ENCODE measurements around the gene RAB12.
"Not testable (repeated sequence)": the region's sequence is repeated elsewhere in the genome, so short reads cannot be mapped to it uniquely, and the experiment has no call there.

RAB12 gene

DNA sequence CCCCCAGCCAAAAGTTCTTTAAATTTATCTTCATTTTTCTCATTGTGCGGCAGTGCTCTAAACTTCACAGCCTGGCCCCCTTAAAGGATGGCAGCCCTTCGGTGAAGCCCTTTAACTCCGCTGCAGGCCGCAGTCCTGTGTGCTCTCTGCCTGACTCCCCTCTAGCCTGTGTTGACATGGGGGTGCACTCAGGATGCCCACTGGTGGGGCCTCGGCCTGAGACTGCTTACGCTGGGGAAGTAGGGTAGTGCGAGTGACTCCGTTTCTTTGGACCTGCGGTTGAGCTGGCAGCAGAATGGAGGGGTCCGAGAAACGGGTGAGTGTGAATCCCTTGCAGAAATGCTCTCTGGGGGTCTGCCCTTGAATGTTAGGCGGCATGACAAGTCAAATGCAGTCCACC, 5.6 kb downstream of the RAB12 start:
- DNase-seq = no peak

DNA sequence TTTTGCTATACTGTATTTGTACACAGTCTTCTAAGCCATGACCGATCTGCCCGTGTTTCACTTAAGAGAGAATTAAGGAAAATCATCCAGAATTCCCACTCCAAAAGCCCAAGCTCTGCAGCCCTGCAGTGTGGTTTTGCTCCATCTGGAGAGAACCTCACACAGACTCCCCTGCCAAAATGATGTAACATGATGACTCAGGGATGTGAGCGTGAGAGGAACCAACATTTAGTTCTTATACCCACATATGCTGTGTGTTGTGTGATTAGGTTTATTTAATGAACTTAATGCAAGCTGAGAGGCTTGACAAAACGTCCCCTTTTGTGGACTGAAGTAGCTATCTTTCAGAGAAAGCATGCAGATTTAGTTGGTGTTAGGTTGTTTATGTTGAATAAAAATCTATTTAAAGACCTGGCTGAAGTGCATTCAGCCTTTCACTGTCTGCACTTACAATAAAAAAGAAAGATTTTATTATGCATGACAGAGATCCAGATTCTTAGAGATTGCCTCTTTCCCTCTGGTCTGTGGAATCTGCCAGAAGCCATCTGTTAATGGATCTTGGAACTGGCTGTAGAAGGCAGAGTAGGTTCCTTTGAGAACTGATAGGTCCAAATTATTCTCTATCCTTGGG, 6.3 kb downstream of the RAB12 start:
- DNase-seq = no peak

DNA sequence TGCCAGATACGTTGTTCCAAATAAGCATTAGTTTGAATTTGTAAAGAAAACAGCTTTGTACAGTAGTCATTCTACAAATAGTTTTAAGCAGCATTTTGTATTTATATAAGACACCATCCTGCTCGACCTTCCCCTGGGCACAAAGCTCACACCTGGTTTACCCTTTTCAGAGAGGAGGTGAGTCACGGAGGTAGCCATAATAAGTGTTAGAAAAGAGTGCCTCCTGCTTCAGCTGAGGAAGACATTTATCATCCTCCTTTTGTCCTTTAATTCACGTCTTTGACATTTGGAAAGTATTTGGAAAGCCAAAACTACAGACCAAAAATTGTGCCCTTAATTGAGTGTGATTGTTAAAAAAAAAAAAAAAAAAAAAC, 6.8 kb downstream of the RAB12 start:
- no peak for DNase-seq

DNA sequence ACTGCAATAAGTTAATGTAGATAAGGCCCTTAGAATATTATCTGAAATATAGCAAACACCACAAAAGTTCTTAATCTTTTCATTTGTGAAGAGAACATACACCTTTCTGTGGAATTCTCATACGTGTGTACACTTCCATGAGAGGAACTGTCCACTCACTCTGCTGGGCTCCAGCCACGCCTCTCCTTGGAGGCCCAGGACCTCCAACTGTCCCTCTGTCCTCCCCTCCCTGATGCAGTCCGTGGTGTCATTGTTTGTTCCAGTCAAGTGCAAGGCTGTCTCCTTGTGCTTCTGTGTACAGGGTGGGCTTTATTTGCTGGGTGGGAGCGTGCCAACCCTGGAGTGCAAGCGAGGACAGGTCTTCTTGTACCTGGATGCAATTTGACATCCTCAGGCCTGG, 8.7 kb downstream of the RAB12 start:
- no peak for DNase-seq

DNA sequence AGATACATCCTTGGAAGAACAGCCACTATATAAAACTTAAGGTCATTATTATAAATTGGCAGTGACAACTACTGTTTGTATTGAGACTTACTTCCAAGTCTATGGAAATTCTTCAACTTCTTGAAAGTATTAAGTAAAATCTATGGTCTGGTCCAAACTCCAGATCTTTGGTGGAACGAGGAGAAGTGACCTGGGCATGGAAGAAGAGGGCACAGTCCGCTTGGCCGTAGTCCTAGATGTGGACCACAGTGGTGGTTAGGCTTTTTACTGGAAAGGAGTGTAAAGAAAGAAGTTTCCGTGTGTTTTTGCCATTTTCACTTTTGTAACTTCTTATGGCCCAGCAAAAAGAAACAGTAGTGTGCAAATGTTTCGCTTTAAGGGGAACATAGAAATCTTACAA, 9.8 kb downstream of the RAB12 start:
- no peak for DNase-seq

DNA sequence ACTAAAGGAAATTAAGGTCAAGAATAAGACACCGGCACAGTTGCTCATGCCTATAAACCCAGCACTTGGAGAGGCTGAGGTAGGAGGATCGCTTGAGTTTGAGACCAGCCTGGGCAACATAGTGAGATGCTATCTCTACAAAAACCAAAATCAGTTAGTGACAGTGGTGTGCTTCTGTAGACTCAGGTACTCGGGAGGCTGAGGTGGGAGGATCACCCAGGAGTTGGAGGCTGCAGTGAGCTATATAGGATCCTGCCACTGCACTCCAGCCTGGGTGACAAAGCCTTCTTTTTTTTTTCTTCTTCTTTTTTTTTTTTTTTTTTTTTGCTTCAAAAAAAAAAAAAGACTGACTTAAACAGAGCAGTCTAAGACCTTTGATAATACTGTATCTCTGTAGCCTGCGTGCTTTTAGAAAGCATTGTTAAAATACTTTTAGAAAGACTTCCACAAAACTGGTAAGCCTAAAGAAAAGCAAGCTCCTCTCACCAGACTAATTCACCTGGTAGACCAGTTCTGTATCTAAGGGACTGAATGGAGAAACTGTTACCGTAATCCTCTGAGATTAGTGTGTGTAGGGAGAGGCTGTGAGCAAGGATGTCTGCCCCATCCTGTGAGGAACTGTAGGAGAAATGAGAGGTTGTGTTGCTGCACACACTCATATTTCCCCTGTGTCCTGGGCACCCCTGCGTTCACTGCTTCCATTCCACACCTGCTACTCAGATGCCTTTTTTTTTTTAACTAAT, 10.8 kb downstream of the RAB12 start:
- DNase-seq = no peak

DNA sequence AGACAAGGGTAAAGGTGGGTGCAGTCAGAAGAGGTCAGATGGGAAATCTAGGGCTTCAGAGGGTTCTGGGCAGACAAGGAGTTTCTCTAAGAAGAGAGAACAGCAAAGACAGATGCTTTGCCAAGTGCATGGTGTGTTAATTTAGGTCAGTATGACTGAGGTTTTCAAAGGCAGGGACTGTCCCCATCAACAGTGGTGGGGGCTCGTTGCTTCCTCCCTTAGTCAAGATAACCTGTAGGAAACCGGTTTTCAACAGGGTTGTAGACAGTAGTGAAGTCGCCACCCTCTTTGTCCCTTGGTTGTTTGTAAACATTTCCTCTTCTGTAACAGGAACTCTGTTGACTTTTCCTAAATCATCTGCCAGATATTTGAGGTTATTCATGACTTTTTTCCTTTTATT, 11.6 kb downstream of the RAB12 start:
- DNase-seq = no peak

DNA sequence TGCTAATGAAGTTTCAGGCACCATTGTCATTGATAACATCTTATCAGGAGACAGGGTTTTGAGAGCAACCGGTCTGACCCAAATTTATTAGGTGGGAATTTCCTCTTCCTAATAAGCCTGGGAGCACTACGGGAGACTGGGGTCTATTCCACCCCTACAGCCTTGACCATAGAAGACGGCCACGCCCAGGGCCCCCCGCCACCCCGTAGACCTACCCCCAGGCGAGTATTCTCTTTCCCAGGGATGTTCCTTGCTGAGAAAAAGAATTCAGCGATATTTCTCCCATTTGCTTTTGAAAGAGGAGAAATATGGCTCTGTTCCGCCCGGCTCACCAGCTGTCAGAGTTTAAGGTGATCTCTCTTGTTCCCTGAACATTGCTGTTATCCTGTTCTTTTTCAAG, 13.4 kb downstream of the RAB12 start:
- DNase-seq = not testable (repeated sequence)

DNA sequence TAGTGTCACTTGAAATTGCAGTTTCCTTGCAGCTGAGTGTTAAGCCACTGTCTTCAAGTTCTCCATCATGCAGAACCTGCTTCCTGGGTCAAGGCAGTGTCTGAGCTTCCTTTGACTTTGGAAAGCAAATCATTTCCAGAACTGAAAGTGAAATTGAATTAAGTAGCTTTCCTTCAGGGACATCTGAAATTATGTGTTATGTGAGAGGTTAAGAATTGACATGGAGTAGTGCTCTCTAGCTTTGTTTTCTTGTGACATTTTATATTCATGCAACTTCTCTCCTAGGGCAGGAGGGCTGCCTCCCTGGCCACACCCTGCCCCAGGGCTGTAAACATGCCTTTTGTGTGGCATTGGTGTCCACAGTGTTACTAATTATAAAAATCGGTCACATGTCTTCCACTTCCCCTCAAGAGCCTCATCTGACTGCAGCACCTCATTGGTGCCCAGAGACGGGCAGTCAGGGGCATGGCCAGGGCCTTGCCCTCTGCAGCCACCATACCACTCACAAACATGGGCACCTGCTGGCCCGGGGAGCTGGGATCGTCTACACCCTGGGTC, 14.4 kb downstream of the RAB12 start:
- no peak for DNase-seq

DNA sequence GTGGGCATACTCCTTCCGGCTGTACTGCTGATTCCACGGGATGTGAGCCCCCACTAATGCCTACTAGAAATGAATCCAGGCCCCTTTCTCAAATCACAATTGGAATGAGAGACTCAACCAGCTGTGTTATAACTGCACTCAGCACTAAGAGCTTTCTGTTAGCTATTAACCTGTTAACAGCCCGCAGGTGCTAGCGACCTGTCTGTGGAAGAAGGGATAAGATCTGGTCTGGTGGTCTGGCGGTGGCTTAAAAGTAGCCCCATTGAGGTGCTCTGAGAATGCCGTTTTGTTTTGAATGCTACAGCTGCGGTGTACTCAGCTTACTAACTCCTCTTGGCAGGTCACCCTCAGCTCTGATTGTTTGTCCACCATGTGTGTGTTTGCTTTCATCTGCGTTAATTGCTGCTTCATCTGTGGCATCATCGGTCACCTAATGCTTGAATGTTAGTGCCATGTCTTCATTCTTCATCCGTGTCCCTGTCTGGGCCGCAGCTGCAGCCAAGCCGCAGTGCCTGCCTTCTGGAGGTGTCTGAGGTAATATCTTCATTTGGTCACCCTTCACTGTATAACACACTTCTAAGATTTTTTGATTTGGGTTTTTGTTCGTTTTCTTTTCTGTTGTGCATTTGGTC, 16.3 kb downstream of the RAB12 start:
- DNase-seq = no peak

DNA sequence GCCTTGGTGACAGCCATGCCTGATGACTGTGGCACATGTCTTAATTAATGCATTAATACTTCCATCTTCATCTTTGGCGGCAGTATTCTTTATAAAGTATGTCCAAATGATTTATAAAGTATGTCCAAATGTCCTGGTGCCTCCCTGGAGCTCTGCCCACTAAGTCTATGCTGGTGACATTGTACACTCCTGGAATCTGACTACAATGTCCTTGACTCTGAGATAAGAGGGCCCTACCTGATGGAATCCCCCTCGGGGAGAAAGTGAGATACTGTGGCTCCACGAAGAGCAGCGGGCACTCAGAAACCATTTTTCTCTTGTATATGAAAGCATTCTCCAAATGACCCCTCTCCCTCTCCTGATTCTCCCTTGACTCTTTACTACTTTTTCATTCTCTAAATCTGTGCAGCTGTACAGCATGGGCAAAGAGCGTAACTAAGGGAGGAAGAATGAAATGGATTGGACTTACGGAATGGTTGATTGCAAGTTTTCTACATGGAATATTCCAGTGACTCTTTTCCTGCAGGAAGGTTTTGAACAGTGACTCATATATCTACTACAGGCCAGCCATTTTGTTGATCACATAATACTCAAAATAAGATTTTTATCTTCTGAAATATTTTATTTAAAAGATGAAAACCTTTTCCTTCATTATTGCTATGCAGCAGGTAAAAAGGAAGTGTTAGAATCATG, 17.3 kb downstream of the RAB12 start:
- no peak for DNase-seq

DNA sequence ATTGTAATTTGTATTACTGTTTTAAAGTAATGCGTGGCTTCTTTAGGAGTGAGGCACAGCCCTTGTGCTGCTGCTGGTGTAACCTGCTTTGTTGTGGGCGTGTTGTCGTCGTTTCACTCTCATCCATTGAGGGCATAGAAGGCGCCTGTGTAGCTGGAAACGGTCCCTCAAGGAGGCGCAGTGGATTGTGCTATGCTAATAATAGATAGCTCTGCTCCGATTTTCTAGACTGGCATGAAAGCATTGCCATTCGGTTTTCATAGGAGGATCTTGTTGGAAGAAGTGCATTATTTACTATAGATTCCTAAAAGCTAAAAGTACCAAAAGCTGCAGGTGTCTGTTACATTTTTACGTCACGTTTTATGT, 17.9 kb downstream of the RAB12 start:
- DNase-seq = no peak

DNA sequence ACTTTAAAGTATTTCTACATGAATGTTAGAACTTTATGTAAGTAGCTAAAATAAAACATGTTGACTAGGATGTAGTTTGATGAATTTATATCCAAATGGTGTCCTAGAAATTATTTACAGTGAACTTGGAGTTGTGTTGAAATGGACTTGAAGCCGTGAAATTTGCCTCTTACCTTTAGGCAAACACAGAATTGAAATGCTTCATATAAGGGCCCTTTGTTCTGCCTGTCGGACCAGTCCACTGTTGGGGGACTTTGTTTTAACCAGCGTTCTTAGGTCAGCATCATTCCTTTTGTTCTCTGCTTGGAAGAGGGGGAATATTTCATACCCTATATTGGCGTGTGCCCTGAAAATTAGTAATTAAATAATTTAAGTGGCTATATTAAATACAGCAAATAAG, 18.3 kb downstream of the RAB12 start:
- no peak for DNase-seq

DNA sequence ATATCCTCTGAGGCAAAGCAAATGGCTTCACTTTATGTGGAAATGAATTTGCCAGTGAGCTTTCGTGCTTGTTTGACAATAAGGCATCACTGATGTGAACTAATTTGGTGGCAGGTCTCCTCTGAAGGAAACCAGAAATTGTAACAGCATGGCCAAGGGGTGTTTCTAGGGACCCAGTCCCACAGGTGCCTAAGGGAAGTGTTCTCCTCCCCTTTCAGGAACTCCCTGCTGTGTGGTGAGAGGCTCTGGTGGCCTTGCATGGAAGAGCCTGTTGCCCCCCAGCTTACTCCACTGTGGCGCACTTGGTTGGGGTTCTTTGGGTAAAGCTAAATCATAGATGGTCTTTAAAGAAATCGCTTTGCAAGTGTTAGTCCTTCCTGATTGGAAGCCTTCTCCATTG, 20.4 kb downstream of the RAB12 start:
- DNase-seq = no peak

DNA sequence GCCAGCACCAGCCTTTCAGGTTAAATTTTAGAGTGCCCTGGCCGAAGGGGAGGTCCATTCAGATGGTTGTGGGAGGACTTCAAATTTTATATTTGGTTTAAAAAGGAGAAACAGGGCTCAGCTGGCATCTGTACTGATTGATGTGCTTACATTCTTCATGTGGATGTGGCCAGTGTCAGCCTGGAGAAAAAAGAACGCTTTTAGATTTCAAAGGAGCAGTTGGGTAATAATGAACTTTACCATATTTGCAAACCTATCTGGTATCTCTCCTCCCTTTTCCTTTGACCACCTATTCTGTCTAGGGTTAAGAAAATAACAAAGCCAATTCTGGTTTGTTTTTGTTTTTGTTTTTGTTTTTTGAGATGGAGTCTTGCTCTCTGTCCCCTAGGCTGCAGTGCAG, 21.3 kb downstream of the RAB12 start:
- DNase-seq = no peak

DNA sequence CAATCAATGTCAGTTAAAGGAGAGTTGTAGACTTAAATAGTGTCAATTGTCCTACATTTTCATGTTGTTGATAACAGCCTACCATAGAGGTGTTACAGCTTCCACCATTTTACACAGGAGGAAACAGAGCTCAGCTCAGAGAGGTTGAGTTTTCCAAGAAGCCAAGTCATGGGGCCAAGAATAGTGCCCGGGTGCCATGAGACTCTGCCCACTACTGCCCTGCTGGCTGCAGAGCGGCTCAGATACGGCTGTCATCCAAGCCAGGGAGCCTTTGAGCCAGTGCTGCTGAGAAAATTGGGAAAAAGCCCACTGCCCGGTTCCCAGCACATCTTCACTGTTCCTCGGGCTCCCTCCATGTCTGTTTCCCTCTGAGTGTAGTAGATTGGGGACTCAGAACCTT, 22.0 kb downstream of the RAB12 start:
- no peak for DNase-seq

DNA sequence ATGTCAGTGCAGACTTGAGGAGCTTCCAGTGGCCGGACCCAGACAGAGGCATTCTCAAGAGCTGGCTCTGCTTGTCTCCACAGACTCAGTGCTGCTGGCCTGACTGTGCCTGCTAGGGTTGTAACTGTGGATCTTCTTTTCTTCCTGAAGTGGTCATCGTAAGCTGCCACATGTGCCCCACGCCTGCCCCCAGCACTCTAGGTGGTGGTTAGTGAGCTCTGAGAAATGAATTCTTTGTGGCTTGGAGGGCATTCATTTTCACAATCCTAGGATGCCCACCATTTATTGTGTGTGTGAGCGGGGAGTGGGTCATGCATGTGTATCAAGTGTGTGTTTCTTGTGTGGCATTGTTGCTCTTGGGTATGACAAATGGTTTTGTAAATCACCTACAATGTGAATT, 23.1 kb downstream of the RAB12 start:
- DNase-seq = no peak

DNA sequence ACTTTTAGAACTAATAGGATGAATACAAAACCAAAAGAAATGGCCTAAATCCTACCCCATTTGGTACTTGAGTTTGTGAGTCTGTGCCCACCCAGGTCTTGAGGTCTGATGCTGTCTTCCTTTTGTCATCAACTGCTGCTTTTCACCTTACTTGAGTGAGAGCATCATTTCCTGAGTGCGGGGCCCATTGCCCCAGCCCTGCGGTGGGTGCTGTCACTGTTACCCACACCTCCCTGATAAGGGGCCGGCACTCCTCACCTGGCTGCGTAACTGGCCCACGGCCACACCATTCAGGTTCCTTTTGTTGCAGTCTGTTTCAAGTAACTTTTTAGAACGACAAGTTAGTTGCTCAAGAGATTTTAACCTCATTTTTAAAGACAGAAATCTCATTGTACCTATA, 25.3 kb downstream of the RAB12 start:
- DNase-seq = no peak

DNA sequence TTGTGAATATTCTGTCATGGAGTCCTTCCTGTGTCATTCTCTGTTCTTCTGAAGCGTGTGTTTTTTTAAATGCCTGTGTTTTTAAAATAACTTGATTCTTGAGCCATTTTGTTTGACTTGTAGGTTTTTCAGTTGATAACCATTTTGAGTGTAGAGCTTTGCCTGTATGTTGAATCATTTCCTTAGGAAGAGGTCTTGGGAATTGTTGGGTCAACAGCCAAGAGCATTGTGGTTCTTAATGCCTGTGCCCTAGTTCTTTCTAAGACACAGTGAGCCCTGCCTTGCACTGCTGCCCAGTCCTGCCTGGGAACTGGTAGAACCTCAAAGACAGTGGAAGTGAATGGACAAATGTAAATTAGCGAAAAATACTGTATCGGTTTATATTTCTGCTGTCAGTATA, 25.9 kb downstream of the RAB12 start:
- no peak for DNase-seq

DNA sequence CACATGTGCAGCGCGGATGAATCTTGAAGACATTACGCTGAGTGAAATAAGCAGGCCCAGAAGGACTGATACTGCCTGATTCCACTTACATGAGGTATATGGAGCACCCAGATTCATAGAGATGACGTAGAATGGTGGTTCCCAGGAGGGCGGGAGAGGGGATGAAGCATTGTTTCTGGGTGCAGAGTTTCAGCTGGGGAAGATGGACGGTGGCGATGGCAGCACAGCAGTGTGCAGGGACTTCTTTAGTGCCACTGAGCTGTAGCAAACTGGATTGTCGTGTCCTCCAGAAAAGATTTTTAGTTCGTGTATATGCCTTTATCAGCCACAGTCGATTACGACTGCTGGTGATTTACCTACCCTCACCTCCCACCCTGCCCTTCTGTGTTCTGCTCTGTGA, 30.5 kb downstream of the RAB12 start:
- no peak for DNase-seq

DNA sequence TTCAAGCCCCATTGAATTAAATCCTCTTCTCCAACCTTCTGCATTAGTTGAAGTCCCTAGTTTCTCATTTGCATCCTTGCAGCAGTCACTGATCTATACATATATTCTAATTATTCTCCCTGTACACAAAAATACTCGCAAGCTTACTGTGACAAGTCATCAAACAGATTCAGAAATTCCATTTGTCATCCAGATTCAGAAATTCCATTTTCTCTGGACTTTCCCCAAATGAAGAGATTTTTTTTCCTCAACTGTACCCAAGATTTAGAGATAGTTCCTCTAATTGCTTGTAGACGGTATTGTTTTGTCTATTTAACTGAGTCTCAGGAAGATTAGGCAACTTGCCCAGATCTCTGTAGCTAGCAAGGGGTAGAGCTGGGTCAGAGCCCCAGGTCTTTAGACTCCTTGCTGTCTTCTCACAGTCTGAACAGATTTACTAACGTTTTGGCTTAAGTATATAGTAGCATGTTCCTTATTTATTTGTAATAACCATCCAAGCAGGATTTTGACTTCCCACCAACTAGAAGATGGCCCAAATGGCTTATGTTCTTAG, 34.2 kb downstream of the RAB12 start:
- no peak for DNase-seq

DNA sequence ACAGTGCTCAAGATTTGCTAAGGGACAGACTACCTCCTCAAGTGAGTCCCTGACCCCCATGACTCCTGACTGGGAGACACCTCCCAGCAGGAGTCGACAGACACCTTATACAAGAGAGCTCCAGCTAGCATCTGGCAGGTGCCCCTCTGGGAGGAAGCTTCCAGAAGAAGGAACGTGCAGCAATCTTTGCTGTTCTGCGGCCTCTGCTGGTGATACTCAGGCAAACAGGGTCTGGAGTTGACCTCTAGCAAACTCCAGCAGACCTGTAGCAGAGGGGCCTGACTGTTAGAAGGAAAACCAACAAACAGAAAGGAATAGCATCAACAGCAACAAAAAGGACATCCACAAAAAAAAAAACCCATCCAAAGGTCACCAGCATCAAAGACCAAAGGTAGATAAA, 38.1 kb downstream of the RAB12 start:
- DNase-seq = not testable (repeated sequence)

DNA sequence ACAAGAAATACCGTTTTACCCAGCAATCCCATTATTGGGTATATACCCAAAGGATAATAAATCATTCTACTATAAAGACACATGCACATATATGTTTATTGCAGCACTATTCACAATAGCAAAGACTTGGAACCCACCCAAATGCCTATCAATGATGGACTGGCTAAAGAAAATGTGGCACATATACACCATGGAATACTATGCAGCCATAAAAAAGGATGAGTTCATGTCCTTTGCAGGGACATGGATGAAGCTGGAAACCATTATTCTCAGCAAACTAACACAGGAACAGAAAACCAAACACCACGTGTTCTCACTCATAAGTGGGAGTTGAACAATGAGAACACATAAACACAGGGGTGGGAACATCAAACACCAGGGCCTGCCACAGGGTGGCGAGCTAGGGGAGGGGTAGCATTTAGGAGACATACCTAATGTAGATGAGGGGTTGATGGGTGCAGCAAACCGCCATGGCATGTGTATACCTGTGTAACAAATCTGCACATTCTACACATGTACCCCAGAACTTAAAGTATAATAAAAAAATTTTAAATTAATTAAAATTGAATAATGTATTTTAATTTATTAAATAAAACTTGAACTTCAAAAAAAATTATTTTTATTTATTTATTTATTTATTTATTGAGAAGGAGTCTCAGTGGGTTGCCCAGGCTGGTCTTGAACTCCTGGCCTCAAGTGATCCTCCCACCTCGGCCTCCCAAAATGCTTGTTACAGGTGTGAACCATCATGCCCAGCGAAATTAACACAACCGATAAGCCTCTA, 42.4 kb downstream of the RAB12 start:
- not testable (repeated sequence) for DNase-seq
